NCI-H1417 treated with DMSO at 0.1 percent for 48 hours (cell line): Measurements from ENCODE around the gene OLA1.

Source experiments
- DNase-seq: peaks from one replicate; lab custom pipeline; 2025; lab: John Stamatoyannopoulos, UW

OLA1 gene

GRCh38 chr2:174180165-174180724 is 68.1 kb downstream of the OLA1 start:
- DNase-seq = no peak

GRCh38 chr2:174177316-174177890 is 70.9 kb downstream of the OLA1 start:
- no peak for DNase-seq

GRCh38 chr2:174176898-174177297 is 71.4 kb downstream of the OLA1 start:
- DNase-seq = no peak

- DNase-seq = no peak
These were observed 73.6 kb downstream of the OLA1 start for GRCh38 chr2:174174741-174175140.

- DNase-seq = no peak
These were observed 75.5 kb downstream of the OLA1 start for GRCh38 chr2:174172802-174173355.

- no peak for DNase-seq
These were observed 76.5 kb downstream of the OLA1 start for GRCh38 chr2:174171686-174172445.

- no peak for DNase-seq
These were observed 79.0 kb downstream of the OLA1 start for GRCh38 chr2:174169372-174169771.

- DNase-seq = no peak
These were observed 82.1 kb downstream of the OLA1 start for GRCh38 chr2:174166261-174166660.

GRCh38 chr2:174161490-174161889 is 86.8 kb downstream of the OLA1 start:
- DNase-seq = no peak

- DNase-seq = no peak
These were observed 90.3 kb downstream of the OLA1 start for GRCh38 chr2:174158003-174158402.

GRCh38 chr2:174157053-174157452 is 91.3 kb downstream of the OLA1 start:
- no peak for DNase-seq

GRCh38 chr2:174153757-174154680 is 94.3 kb downstream of the OLA1 start:
- no peak for DNase-seq

- DNase-seq = no peak
These were observed 98.8 kb downstream of the OLA1 start for GRCh38 chr2:174149530-174149929.

GRCh38 chr2:174148833-174149232 is 99.5 kb downstream of the OLA1 start:
- DNase-seq = no peak

GRCh38 chr2:174145827-174146226 is 102.5 kb downstream of the OLA1 start:
- DNase-seq = no peak

- no peak for DNase-seq
These were observed 106.0 kb downstream of the OLA1 start for GRCh38 chr2:174142290-174142689.

- no peak for DNase-seq
These were observed 110.2 kb downstream of the OLA1 start for GRCh38 chr2:174138161-174138560.

- no peak for DNase-seq
These were observed 112.4 kb downstream of the OLA1 start for GRCh38 chr2:174135981-174136380.

- peak; percentile 41 for DNase-seq
These were observed 123.2 kb downstream of the OLA1 start for GRCh38 chr2:174125090-174125489.

- DNase-seq = no peak
These were observed 124.2 kb downstream of the OLA1 start for GRCh38 chr2:174124181-174124580.

GRCh38 chr2:174122185-174122584 is 126.1 kb downstream of the OLA1 start:
- DNase-seq = no peak

GRCh38 chr2:174121612-174122011 is 126.7 kb downstream of the OLA1 start:
- peak; percentile 30 for DNase-seq
